ENCODE measurements around the gene SMARCD2.

DNA sequence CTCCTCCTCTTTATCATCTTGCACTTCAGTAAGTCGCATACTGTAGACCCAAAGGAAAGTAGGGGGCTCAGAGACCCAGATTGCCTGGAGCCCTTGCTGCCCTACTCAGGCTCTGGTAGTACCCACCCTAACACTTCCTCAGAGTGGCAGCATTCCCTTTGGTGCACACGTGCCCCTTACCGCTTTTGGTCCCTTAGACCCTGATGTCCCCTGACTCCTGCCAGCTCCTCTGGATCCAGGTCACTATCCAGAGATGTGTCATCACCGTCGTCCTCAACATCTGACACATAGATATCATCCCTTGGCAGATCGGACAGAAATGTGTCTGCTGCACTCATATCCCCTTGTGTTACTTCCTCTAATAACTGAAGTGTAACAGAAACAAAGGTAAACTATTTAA lies 20.7 kb downstream of the SMARCD2 start:
- TF ChIP-seq, protein P1, sequence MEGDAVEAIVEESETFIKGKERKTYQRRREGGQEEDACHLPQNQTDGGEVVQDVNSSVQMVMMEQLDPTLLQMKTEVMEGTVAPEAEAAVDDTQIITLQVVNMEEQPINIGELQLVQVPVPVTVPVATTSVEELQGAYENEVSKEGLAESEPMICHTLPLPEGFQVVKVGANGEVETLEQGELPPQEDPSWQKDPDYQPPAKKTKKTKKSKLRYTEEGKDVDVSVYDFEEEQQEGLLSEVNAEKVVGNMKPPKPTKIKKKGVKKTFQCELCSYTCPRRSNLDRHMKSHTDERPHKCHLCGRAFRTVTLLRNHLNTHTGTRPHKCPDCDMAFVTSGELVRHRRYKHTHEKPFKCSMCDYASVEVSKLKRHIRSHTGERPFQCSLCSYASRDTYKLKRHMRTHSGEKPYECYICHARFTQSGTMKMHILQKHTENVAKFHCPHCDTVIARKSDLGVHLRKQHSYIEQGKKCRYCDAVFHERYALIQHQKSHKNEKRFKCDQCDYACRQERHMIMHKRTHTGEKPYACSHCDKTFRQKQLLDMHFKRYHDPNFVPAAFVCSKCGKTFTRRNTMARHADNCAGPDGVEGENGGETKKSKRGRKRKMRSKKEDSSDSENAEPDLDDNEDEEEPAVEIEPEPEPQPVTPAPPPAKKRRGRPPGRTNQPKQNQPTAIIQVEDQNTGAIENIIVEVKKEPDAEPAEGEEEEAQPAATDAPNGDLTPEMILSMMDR (conservative IDR thresholded peaks at IDR 0.05 in 1 of 2, IDR thresholded peaks at IDR 0.05 in 1 of 2; ENCODE audit: low read depth in 1 of 2, low read length in 2 of 2): no peak
- no peak for TF ChIP-seq EZH2 (IDR thresholded peaks at IDR 0.05; ENCODE audit: low read length, missing control alignments)
